Esophagus squamous epithelium (tissue), 4 donors: ENCODE measurements around the gene SPRYD3.

Source experiments
- CTCF ChIP-seq, 6 experiments: fragments of 450-650 bp in 4 of 6; fragments of 200-600 bp in 2 of 6; sonication (generic) in 2 of 6; IDR thresholded peaks; one replicate each; pipeline ENCODE4 v1.5.1; 2016 to 2019; ENCODE audit warnings: antibody characterized with exemption in 6 of 6, mild to moderate bottlenecking in 4 of 6, moderate library complexity in 4 of 6
- POLR2A ChIP-seq, 4 donors: fragments of 450-650 bp; IDR thresholded peaks; one replicate each; pipeline ENCODE4 v1.6.1; 2017; ENCODE audit warnings: antibody characterized with exemption in 4 of 4, mild to moderate bottlenecking in 4 of 4, moderate library complexity in 3 of 4

DNA sequence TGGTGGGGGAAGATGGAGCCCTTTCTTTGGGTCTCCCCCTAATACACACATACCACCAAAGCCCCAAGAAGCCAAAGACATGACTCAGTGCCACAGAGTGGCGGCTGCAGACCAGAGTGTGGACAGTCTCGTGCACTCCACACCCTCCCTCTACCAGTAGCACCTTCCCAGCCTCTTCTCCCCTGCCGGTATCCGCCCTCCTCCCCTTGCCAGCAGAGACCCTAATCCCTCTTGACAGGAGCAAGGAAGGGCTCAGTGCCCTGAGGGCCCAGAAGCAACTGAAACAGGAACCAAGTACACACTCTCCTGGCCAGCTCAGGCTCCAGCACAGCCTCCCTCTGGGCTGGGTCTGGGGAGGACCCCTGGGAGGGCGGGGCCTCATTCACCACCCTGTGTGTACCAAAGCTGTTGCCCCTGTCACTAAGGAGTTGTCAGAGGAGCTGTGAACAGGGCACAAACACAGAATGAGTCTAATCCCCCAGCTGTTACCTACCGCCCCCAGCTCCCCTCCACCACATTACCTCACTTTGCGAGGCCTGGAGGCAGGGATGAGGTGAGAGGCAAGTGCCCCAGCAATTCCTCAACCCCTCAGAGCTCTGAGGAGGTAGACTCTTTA, 8.2 kb downstream of the SPRYD3 start:
- TF ChIP-seq CTCF (IDR thresholded peaks at IDR 0.05) (no peak), POLR2A (IDR thresholded peaks at IDR 0.05) (no peak)
